ENCODE results near the gene PEX5L.
A peak's percentile ranks its signal among the peaks of the same experiment; 100 is the strongest.

PEX5L gene

GRCh38 chr3:179955809-179956208, 80.9 kb downstream of the PEX5L start:
- DNase-seq, result no peak

- no peak for DNase-seq
Measured at GRCh38 chr3:179955286-179955685, 81.5 kb downstream of the PEX5L start.

- peak; percentile 35 for DNase-seq
Measured at GRCh38 chr3:179953993-179954870, 82.5 kb downstream of the PEX5L start.

GRCh38 chr3:179950840-179951239, 85.9 kb downstream of the PEX5L start:
- no peak for DNase-seq

- no peak for DNase-seq
Measured at GRCh38 chr3:179949869-179950268, 86.9 kb downstream of the PEX5L start.

GRCh38 chr3:179949412-179949811, 87.3 kb downstream of the PEX5L start:
- DNase-seq, result no peak

GRCh38 chr3:179948740-179949139, 88.0 kb downstream of the PEX5L start:
- DNase-seq, result no peak

GRCh38 chr3:179945569-179945968, 91.2 kb downstream of the PEX5L start:
- no peak for DNase-seq

GRCh38 chr3:179943117-179943880, 93.4 kb downstream of the PEX5L start:
- no peak for DNase-seq

- no peak for DNase-seq
Measured at GRCh38 chr3:179942553-179943075, 94.1 kb downstream of the PEX5L start.

GRCh38 chr3:179935710-179936109, 101.0 kb downstream of the PEX5L start:
- no peak for DNase-seq

- no peak for DNase-seq
Measured at GRCh38 chr3:179933914-179934313, 102.8 kb downstream of the PEX5L start.

GRCh38 chr3:179933080-179933479, 103.7 kb downstream of the PEX5L start:
- DNase-seq, result no peak

GRCh38 chr3:179932674-179933073, 104.1 kb downstream of the PEX5L start:
- DNase-seq, result no peak

- no peak for DNase-seq
Measured at GRCh38 chr3:179929091-179929529, 107.6 kb downstream of the PEX5L start.

- no peak for DNase-seq
Measured at GRCh38 chr3:179927191-179927590, 109.5 kb downstream of the PEX5L start.

GRCh38 chr3:179921951-179922350, 114.8 kb downstream of the PEX5L start:
- no peak for DNase-seq

- DNase-seq, result no peak
Measured at GRCh38 chr3:179921500-179921899, 115.2 kb downstream of the PEX5L start.

GRCh38 chr3:179907784-179908482, 128.8 kb downstream of the PEX5L start:
- DNase-seq, result no peak

- DNase-seq, result no peak
Measured at GRCh38 chr3:179902061-179902460, 134.7 kb downstream of the PEX5L start.

GRCh38 chr3:179898024-179898423, 138.7 kb downstream of the PEX5L start:
- no peak for DNase-seq

GRCh38 chr3:179897231-179897630, 139.5 kb downstream of the PEX5L start:
- DNase-seq, result no peak

- no peak for DNase-seq
Measured at GRCh38 chr3:179896507-179896906, 140.2 kb downstream of the PEX5L start.

Data from right kidney (tissue), 1 donor.